Activated B cell treated with CpG ODN at 0.5 μM for 24 hours (primary cell): Measurements from ENCODE around the gene PUM2. TPM values are rescaled to one million over a fixed set of nuclear protein-coding genes. Genes with fewer than 3 reads are reported as not detected.

ENCODE experiments used
- ATAC-seq: fragments of 200-7000 bp; cut with Tn5 transposase; one replicate; pipeline ENCODE4 v1.10.0; 2021; ENCODE audit warnings: low read depth, mild to moderate bottlenecking, moderate library complexity
- CTCF ChIA-PET: fragments of 350-600 bp; sonication (Branson Sonifier 250); formaldehyde crosslinking; loops from one replicate; lab custom pipeline; 2021; ENCODE audit warnings: antibody characterized with exemption; lab: Charles Lee
- POLR2A ChIA-PET: fragments of 350-600 bp; sonication (Branson Sonifier 250); formaldehyde crosslinking; loops from one replicate; lab custom pipeline; 2021; ENCODE audit warnings: antibody characterized with exemption; lab: Charles Lee
- DNase-seq: peaks from one replicate; pipeline ENCODE4 v3.0.0; 2022
- H3K27ac Mint-ChIP-seq: one replicate; pipeline ENCODE4 v1.8.0; 2020; ENCODE audit warnings: mixed read lengths
- H3K27me3 Mint-ChIP-seq: one replicate; pipeline ENCODE4 v1.8.0; 2021; ENCODE audit warnings: mixed read lengths
- H3K36me3 Mint-ChIP-seq: one replicate; pipeline ENCODE4 v1.8.0; 2021; ENCODE audit warnings: low read depth, mixed read lengths
- H3K4me1 Mint-ChIP-seq: one replicate; pipeline ENCODE4 v1.8.0; 2021; ENCODE audit warnings: mixed read lengths
- H3K4me3 Mint-ChIP-seq: one replicate; pipeline ENCODE4 v1.8.0; 2020; ENCODE audit warnings: mild to moderate bottlenecking, mixed read lengths
- H3K9me3 Mint-ChIP-seq: one replicate; pipeline ENCODE4 v1.8.0; 2020; ENCODE audit warnings: mixed read lengths
- intact Hi-C: fragments of 100-400 bp; cut with micrococcal nuclease; formaldehyde crosslinking; loops from one replicate; pipeline ENCODE4 v1.15.1; 2024
- total RNA-seq: library from RNA; stranded (reverse); gene quantifications from 2 replicates; pipeline ENCODE4 v1.2.3, GENCODE V29; 2022
- TF ChIP-seq, protein P1 (sequence below): fragments of 200-600 bp; IDR thresholded peaks from one replicate; pipeline ENCODE4 v1.8.0; 2022; ENCODE audit warnings: antibody characterized with exemption, mild to moderate bottlenecking

Gene PUM2
- total RNA-seq, 1 donor from 2014 or later, result 110 TPM

DNA sequence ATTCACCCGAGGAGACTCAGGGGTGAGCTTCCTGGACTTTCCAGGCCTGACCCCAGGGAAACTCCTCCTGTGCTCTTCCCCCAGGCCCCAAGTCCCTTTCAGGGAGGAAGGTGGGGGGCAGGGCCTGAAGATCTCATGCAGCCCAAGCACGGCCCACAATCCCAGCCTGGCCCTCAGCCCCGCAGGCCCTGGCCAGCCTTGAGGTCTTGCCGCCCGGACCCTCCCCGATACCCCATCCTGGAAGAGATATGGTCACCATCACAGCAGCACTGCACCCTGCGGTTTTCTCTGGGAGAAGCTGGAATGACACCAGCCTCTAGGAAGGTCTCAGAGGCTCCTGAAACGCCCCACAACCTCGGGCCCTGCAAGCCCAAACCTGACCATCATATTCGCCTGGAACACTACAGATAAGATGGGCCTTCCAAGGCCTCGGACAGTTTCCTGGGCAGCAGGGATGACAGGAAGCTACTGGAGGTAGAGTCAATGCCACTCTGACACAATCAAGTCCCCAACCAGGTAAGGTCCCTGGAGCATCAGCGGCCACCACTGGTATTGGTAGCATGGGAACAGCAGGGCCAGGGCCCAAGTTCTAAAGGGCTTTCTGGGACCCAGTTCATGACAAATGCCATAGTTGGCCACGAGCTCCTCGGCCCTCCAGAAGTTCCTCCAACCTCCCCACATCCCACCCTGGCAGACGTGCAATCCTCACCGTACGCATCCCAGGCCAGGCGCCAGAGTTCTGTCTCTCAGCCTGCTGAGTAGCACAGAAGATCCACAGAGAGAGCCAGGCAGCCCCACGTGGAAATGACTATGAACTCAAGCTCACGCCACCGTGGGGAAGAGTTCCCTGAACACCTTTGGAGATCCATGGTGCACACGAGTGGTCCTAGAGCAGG lies 134.3 kb downstream of the PUM2 start:
- H3K27ac Mint-ChIP-seq, result no peak overlapping the region
- H3K4me1 Mint-ChIP-seq, result no peaks in the 10 kb centered on the region
- CTCF ChIA-PET, result no interaction called here
- no peak overlapping the region for H3K4me3 Mint-ChIP-seq
- POLR2A ChIA-PET, result no interaction called here
- DNase-seq, result no peak
- peaks cover 15% of the 10 kb centered on the region for H3K27me3 Mint-ChIP-seq
- no peak for ATAC-seq
- intact Hi-C loops, result no loop called here
- TF ChIP-seq, protein P1, sequence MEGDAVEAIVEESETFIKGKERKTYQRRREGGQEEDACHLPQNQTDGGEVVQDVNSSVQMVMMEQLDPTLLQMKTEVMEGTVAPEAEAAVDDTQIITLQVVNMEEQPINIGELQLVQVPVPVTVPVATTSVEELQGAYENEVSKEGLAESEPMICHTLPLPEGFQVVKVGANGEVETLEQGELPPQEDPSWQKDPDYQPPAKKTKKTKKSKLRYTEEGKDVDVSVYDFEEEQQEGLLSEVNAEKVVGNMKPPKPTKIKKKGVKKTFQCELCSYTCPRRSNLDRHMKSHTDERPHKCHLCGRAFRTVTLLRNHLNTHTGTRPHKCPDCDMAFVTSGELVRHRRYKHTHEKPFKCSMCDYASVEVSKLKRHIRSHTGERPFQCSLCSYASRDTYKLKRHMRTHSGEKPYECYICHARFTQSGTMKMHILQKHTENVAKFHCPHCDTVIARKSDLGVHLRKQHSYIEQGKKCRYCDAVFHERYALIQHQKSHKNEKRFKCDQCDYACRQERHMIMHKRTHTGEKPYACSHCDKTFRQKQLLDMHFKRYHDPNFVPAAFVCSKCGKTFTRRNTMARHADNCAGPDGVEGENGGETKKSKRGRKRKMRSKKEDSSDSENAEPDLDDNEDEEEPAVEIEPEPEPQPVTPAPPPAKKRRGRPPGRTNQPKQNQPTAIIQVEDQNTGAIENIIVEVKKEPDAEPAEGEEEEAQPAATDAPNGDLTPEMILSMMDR, result no peak
- no peaks in the 10 kb centered on the region for H3K9me3 Mint-ChIP-seq
- no peaks in the 10 kb centered on the region for H3K36me3 Mint-ChIP-seq

DNA sequence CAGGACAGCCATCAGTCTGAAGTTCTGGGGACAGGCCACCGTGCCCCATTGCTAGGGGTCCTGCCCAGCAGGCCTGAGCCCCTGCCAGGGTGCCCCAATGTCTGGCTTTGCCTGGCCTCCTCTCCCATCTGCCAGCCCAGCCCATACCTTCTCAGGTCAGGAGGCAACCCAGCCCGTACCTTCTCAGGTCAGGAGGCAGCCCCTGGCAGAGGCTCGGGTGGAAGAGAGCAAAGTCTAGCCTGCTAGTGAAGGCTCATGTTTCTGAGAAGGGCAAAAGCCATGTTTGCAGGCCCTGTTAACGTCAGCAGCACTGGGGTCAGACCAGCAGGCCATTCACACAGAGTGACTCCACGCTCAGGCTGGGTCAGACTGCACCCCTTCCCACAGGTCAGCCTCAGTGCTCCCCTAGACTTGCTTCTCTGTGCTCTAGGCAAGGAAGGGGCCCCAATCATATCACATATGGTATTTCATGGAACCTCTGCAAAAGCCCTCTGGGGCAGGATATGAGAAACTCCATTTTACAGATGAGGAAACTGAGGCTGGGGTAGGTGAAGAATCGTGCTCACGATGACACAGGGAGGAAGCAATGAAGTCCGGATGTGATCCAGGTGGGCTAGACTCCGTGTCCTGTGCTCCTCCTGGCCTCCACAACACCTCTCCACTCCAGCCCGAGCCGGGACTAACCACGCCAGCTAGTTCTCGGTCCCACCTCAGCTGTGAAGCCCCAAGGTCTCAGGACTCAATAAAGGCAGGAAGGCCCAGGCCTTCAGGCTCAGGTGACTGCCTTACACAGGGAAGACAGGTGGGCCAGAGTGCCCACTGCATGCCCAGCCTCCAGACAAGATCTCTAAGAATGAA lies 135.2 kb downstream of the PUM2 start:
- ATAC-seq (no peak), DNase-seq (no peak)
- ChIA-PET POLR2A (no interaction called here), CTCF (no interaction called here)
- peaks cover 10% of the 10 kb centered on the region for H3K27me3 Mint-ChIP-seq
- TF ChIP-seq, protein P1, result no peak
- H3K36me3 Mint-ChIP-seq, result no peaks in the 10 kb centered on the region
- intact Hi-C loops, result no loop called here
- no peak overlapping the region for H3K4me3 Mint-ChIP-seq
- H3K27ac Mint-ChIP-seq, result no peak overlapping the region
- no peaks in the 10 kb centered on the region for H3K4me1 Mint-ChIP-seq
- H3K9me3 Mint-ChIP-seq, result no peaks in the 10 kb centered on the region

DNA sequence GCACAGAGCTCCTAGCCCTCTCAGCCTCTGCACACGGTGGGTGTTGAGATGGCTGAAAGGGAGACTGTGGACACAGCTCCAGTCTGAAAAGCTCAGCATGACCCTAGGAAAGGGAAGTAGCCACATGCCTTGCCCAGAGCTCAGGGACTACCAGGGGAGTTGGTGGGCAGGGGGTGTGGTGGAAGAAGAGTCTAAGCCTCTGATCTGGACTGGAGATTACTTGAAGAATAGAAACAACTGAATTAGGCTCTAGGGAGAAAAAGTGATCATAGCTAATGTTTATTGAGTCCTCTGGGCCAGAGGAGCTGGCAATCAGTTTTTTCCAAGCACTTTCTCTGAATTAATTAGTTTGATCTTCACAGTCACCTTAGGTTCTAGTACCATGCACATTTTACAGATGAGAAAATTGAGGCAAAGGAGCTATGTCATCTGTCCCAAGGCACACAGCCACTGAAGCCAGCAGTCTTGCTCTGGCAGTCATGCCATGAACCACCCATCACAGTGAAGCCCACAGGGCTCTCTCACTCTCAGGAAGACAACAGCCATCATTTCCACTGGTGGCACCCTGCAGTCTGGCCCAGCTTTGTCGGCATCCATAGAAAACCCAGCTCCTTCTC lies 136.0 kb downstream of the PUM2 start:
- ATAC-seq (no peak), DNase-seq (no peak)
- ChIA-PET CTCF (no interaction called here), POLR2A (no interaction called here)
- H3K27me3 Mint-ChIP-seq, result peaks cover 10% of the 10 kb centered on the region
- H3K36me3 Mint-ChIP-seq, result no peaks in the 10 kb centered on the region
- intact Hi-C loops, result no loop called here
- H3K27ac Mint-ChIP-seq, result no peak overlapping the region
- H3K9me3 Mint-ChIP-seq, result no peaks in the 10 kb centered on the region
- H3K4me3 Mint-ChIP-seq, result no peak overlapping the region
- TF ChIP-seq, protein P1, result no peak
- no peaks in the 10 kb centered on the region for H3K4me1 Mint-ChIP-seq

- ChIA-PET POLR2A (no interaction called here), CTCF (no interaction called here)
- intact Hi-C loops, result no loop called here
- ATAC-seq (no peak), DNase-seq (no peak)
- Mint-ChIP-seq H3K36me3 (no peaks in the 10 kb centered on the region), H3K4me3 (no peak overlapping the region), H3K4me1 (no peaks in the 10 kb centered on the region), H3K9me3 (no peaks in the 10 kb centered on the region), H3K27ac (no peak overlapping the region), H3K27me3 (peaks cover 5% of the 10 kb centered on the region)
- TF ChIP-seq, protein P1, result no peak
Observed at GRCh38 chr2:20213651-20214565, 136.7 kb downstream of the PUM2 start.
